A673 (cell line): Measurements from ENCODE around the gene PARP3.

ENCODE experiments used
- CTCF ChIP-seq: fragments of 300-800, 200-600 bp; sonication (generic); conservative IDR thresholded peaks from 2 replicates; pipeline ENCODE4 v1.5.1; 2017; ENCODE audit warnings: low read depth, mild to moderate bottlenecking, antibody characterized with exemption, low read length, moderate library complexity, mixed read lengths
- EZH2 ChIP-seq: fragments of 200-600 bp; sonication (generic); IDR thresholded peaks from 2 replicates; pipeline ENCODE4 v1.6.1; 2017; ENCODE audit warnings: borderline replicate concordance, low read depth, mild to moderate bottlenecking, mixed read lengths, antibody characterized with exemption, low read length; ENCODE audit not compliant: poor library complexity, severe bottlenecking

GRCh38 chr3:51944451-51945021 lies 2.4 kb downstream of the PARP3 start:
- TF ChIP-seq CTCF (no peak), EZH2 (no peak)
